ENCODE measurements around the gene CTPS1.

The CTPS1 gene

GRCh38 chr1:40969445-40969844 is 10.1 kb upstream of the CTPS1 start:
- FAIRE-seq, result no peak

- FAIRE-seq, result no peak
These were observed 7.5 kb upstream of the CTPS1 start for GRCh38 chr1:40971966-40972365.

GRCh38 chr1:40973912-40974311 is 5.6 kb upstream of the CTPS1 start:
- no peak for FAIRE-seq

GRCh38 chr1:40974945-40975344 is 4.6 kb upstream of the CTPS1 start:
- no peak for FAIRE-seq

GRCh38 chr1:40976952-40977690 is 2.4 kb upstream of the CTPS1 start:
- no peak for FAIRE-seq

- no peak for FAIRE-seq
These were observed 1.8 kb upstream of the CTPS1 start for GRCh38 chr1:40977716-40978115.

GRCh38 chr1:40978886-40979240 is 633 bp upstream of the CTPS1 start:
- no peak for FAIRE-seq

GRCh38 chr1:40980068-40980452 is 564 bp downstream of the CTPS1 start:
- no peak for FAIRE-seq

- FAIRE-seq, result no peak
These were observed 1.1 kb downstream of the CTPS1 start for GRCh38 chr1:40980453-40981121.

GRCh38 chr1:40981691-40982448 is 2.4 kb downstream of the CTPS1 start:
- FAIRE-seq, result no peak

- no peak for FAIRE-seq
These were observed 3.2 kb downstream of the CTPS1 start for GRCh38 chr1:40982721-40983120.

GRCh38 chr1:40983286-40983685 is 3.8 kb downstream of the CTPS1 start:
- no peak for FAIRE-seq

- FAIRE-seq, result no peak
These were observed 4.6 kb downstream of the CTPS1 start for GRCh38 chr1:40984066-40984465.

GRCh38 chr1:40984531-40984930 is 5.0 kb downstream of the CTPS1 start:
- FAIRE-seq, result no peak

GRCh38 chr1:40985161-40985560 is 5.7 kb downstream of the CTPS1 start:
- FAIRE-seq, result no peak

- FAIRE-seq, result no peak
These were observed 6.4 kb downstream of the CTPS1 start for GRCh38 chr1:40985875-40986274.

GRCh38 chr1:40986328-40986783 is 6.9 kb downstream of the CTPS1 start:
- no peak for FAIRE-seq

- FAIRE-seq, result no peak
These were observed 7.5 kb downstream of the CTPS1 start for GRCh38 chr1:40986956-40987355.

- FAIRE-seq, result no peak
These were observed 8.2 kb downstream of the CTPS1 start for GRCh38 chr1:40987439-40988276.

- FAIRE-seq, result no peak
These were observed 8.8 kb downstream of the CTPS1 start for GRCh38 chr1:40988280-40988679.

GRCh38 chr1:40989066-40989465 is 9.6 kb downstream of the CTPS1 start:
- no peak for FAIRE-seq

- no peak for FAIRE-seq
These were observed 17.6 kb downstream of the CTPS1 start for GRCh38 chr1:40997096-40997495.

- FAIRE-seq, result no peak
These were observed 19.2 kb downstream of the CTPS1 start for GRCh38 chr1:40998668-40999067.
